ENCODE data around the gene NUP50.
A peak's percentile ranks its signal among the peaks of the same experiment; 100 is the strongest.
"Not testable (repeated sequence)": the region's sequence is repeated elsewhere in the genome, so short reads cannot be mapped to it uniquely, and the experiment has no call there.

NUP50 gene

DNA sequence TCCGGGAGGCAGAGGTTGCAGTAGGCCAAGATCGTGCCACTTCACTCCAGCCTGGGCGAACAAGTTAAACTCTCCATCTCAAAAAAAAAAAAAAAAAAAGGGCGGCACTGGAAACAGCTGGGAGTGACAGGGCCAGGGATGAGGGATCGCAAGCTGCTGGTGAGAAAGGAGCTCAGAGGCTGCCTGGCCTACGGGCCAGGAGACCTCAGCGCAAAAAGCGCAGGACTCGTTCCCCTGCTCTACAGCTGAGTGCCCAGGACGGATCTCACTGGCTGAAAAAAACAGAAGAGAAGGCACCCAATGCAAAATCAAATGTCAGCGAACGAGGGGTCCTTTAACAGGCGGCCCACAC lies 650 bp upstream of the NUP50 start:
- DNase-seq: no peak

DNA sequence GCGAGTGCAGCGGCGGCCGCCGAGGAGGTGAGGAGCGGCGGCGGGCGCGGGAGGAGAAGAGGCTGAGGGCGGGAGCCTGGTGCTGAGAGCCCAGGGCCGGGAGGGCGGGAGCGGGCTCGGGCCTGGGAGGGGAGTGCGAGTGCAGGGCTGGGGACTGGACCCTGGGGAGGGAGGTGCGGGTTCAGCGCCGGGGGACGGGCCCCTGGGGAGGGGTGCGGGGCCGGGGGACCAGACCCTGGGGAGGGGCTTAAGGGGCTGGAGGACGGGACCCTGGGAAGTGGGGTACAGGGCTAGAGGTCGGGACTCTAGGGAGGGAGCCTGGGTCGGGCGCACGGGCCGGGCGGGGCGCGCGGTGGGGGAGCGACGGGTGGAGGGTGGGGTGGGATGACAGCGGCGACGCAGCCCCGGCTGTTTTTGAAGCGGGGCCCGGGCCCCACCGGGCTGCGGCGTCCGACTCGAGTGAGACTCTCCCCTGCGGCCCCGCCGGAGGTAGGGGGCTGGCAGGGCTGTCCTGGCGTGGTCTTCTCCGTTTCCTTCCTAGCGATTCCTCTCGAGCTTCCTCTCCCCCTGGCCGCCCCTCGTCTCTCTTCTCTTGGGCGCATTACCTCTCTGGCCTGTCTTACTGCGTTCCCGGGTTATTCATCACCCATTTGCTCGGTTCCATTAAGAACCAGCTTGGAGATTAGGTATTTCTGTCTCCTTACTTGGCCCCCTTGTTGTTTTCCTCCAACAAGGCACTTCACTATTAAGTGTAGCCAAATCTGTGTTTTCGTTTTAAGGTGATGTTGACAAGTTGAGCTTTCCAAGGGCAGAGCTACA lies 754 bp downstream of the NUP50 start:
- peak; percentile 29 to 30 for DNase-seq

DNA sequence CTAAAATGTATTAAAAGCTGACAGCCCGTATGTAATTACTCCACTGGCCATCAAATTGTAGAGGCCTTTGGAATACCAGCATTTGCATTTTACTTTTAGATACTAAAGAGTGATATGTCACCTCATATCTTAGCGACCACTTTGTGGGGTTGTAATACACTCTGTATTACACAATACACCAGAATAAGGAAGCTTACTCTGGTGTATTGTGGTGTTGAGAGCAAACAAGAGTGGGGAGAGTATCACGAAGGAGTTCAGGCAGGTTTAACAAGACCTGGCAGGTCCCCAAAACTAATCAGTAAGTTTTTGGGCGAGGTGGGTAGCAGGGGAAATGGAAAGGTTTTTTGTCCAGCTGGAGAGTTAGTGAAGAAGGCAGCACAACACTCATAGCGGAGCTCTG lies 3.2 kb downstream of the NUP50 start:
- DNase-seq: no peak

DNA sequence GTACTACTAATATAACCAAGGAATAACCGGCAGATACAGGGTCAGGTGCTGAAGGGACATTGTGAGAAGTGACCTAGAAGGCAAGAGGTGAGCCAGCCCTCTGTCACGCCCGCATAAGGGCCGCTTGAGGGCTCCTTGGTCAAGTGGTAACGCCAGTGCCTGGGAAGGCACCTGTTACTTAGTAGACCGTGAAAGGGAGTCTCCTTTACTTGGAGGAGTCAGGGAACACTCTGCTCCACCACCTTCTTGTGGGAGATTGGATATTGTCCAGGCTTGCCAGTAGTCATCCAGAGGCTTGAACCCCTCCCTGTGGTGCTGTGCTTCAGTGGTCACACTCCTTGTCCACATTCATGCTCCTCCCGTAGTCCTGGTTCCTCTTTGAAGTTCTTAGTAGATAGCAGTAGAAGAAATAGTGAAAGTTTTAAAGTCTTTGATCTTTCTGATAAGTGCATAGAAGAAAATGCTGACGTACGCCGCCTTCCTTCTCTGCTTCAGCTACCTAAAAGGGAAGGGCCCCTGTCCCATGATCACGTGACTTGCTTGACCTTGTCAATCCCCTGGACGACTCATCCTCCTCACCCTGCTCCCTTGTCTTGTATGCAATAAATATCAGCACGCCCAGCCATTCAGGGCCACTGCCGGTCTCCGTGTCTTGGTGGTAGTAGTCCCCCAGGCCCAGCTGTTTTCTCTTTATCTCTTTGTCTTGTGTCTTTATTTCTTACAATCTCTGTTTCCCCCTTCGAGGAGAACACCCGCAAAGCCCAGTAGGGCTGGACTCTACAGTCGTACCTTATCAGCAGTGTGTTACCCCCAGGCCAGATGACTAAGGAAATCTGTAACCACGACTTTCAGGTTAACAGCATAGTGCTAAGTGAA lies 6.1 kb downstream of the NUP50 start:
- DNase-seq: peak in 1 of 2 donors; percentile 13

DNA sequence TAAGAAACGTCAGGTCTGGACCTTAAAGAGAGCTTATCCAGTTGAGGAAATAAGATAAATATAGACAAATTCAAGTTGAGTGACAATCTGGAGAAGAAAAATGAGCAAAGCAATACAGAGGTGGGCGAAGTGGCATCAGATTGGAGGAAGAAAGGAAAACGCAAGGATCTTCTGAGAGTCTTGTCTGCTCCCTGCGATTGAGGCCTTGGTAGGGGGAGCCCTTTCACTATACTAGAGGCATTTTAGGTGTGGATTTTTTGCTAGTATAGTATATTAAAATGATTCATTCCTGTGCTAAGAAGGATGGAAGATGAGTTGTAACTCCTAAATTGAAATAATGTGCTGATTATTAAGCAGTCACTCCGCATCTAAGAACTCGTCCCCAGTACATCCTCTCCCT lies 8.1 kb downstream of the NUP50 start:
- no peak for DNase-seq

DNA sequence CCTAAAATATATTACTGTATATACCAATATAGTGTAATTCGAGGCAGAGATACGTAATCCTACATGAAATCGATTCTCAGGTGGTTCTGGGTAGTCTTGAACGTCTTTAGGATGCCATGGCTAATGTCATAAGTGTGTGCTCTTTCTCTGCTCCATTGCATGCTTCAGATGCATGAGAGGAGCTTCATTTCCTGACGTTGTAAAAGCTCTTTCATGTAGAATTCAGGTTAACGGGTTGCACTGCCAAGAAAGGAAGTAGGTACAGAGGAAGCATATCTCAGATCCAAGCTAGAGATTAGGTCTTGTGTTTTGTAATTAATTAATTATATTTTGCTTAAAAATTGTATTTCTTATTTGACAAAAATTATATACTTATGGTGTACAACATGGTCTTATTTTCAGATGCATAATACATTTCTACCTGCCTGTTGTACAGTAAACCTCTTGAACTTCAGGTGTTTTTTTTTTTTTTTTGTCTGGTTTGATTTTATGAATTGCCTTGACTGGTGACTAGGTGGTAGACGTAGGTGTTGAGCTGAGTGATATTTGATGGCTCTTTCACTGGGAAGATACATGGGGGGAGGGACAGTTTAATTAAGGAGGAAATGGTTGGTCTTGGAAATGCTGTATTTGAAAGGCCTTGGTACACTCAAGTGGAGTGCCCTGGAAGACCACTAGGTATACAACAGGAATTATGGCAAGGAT lies 9.3 kb downstream of the NUP50 start:
- no peak for DNase-seq

DNA sequence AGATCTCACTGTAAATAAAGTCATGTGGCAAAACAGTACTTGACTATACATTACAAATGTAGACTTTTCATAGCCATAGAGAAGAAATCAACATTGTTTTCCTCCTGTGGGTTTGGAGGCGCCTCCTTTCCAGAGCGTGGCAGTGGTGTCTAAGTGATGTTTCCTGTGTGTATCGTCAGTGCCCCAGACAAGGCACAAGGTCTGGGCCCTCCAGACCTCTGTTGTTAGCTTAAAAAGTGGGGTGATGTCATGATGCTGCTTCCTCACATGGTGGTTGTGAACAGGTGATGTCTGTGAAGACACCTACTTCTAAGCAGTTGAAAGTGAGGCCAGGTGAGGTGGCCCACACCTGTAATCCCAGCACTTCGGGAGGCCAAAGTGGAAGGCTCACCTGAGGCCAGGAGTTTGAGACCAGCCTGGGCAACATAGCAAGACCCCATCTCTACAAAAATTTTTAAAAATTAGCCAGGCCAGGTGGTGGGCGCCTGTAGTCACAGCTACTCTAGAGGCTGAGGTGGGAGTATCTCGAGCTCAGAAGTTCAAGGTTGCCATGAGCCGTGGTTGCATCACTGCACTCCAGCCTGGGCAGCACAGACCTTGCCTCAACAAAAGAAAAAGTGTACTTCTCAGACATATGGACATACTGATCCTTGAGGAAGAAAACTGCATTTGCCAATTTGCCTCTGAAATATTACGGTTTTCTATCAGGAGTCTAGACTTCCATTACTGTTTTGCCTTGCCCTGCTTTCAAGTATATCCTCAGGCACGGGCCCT lies 15.7 kb downstream of the NUP50 start:
- peak in 1 of 2 donors; percentile 24 for DNase-seq

DNA sequence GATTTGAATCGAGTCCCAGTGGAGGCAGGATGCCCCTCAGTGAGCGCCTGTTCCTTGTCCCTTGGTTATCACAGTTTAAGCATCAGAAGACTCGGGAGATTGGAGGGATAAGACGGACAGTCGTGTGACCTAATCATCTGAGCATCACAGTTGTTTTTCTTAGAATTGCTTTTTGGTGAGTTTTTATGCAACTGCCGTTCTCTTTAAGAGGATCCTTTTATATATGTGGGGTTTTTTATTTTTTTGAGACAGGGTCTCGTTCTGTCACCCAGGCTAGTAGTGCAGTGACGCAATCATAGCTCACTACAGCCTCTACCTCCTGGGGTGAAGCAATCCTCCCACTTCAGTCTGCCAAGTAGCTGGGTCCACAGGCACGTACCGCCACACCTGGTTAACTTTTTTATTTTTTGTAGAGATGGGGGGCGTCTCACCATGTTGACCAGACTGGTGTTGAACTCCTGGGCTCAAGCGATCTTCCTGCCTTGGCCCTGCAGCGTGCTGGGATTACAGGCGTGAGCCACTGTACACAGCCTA lies 16.5 kb downstream of the NUP50 start:
- DNase-seq: no peak

DNA sequence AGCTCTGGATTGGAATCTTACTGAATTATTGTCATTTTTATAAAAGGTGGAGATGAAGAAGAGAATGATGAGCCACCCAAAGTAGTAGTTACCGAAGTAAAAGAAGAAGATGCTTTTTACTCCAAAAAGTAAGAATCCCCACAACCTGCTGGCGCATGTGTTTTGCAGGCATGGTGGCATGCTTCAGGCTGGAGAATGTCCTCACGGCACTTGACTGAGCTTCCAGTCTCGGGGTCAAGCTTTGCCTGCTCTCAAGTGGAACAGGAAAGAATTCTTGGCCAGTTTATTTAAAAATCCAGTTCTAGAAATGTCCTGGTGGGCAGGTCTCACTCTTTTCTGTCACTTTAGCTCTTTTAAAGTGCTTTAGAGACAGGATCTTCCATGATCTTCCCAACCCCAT lies 17.5 kb downstream of the NUP50 start:
- DNase-seq: no peak

DNA sequence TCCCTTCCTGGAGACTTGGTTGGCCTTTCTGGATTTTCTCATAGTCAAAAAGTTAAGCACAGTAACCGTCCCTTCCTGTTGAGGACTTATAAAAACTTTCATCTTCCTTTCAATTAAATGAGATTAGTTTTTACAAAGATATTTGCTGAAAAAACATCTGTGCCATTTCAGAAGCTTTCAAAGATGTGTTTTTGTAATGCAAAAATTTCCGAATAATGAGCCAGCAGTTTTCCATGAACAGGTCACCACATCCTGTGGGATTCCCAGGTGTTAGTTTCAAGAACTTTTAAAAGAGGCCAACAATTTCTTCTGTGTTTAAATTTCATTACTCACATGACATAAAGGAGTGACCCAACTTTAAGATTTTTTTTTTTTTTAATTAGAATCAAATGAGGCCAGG lies 18.0 kb downstream of the NUP50 start:
- no peak for DNase-seq

DNA sequence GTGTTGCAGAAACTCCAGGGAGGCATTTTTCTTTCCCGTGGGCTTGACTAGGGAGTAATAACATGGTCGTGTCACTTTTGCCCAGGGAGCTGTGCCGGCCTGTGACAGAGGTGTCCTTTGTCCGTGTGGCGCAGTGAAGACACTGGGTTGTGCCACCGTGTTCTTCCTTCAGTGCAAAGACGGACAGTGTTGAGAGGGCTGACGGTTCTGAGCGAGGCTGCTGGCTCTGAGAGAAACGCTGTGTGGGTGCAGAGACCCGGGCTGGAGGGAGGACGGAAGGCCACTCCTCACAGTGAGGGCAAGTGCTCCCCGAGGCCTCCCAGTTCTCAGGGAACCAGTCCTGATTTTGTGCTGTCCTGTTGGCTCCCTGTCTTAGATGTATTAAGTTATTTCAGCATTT lies 20.2 kb downstream of the NUP50 start:
- no peak for DNase-seq

DNA sequence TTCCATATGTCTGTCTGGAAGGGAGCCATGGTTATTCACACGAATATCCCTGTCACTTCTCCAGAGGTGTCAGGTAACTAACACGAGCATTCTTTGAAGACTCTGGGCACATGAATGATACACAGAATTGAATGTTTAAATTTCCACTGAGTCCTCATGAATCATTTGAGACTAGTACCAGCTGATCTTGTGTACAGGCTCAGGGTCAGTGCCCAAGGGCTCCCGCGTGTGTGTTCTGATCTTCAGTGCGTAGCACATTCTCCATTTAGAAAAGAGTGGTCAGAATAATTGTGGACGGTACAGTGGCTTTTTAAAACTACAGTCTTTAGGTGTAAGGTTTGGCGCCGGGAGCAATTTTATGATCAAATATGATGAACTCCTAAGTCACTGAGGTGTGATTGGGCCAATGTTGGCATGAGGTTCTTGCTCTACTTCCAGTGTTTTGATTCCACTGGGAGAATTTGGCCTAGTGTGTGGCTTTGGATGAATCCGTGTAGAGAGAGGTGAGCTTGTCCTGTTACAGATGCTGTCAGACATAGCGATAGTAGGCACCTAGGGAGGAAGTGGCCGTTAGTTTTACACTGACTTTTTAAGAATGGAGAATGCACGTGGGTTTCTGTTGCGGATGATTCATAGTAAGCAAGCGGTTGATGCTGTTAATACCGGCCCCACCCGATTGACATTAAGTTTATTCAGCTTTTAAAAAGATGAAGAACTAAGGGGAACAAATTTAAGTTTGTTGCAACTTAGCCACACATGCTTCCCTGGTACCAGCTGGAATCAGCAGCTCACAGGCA lies 22.2 kb downstream of the NUP50 start:
- DNase-seq: no peak

DNA sequence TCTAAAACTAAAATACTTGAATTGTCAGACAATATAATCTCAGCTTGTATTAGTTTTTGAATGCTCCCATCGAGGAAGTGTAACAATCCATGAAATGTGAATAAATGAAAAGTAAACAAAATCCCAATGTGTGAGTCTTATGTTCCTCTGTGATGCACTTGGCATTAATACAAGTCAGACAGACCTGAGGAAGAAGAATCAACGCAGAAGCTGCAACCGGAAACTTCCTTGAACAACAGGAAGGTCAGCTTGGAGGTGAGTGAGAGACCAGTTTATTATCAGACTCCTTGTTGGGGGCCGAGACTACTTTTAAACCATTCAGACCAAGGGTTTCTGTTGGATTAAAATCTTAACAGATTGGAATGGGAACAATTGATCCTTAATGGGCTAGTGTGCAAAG lies 24.2 kb downstream of the NUP50 start:
- no peak for DNase-seq

DNA sequence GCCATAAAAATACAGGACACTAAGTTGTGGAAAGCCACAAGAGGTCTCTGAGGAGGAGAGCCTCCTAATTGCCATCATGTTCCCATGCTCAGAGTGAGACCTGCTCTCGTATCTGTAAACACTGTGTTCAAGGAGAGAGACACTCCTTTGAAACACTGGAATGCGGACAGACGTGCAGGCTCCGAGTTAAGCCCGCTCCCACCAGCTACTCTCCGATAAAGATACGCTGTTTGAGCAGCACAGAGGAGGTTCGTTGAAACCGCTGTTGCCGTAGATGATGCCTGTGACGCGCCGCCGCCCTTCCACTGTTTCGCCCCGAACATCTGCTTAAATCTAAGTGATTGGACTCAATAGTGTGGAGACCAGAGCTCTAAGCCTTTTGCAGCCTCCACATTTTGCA lies 25.1 kb downstream of the NUP50 start:
- DNase-seq: no peak

DNA sequence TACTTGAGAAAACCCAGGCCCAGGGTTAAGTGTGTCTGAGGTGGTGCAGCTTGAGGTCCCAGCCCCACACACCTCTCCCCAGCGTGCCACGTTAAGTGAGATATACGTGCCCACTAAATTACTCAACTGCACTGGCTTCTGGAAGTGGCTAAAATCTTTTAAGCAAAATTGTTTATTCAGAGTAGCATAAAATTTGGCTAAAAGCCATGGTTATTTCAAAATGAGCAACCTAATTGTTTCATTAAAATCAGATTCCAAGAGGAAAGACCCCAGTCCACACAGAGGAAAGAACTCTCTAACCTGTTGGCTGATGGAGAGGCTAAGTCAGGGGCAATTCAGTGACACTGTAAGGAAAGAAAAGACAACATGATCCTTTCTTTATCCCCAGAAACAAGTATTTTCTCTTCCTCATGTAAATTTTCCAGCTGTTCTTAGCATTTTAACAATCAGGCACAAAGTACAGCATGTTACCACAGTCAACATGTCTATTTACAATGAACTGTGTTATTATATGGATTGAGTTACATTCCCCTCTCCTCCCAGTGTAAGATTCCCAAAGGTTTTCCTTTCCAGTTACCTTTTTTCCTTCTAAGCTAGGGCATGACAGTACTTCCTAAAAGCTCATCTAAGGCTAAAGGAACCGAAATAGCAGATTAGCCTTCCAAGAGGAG lies 26.6 kb downstream of the NUP50 start:
- no peak for DNase-seq

DNA sequence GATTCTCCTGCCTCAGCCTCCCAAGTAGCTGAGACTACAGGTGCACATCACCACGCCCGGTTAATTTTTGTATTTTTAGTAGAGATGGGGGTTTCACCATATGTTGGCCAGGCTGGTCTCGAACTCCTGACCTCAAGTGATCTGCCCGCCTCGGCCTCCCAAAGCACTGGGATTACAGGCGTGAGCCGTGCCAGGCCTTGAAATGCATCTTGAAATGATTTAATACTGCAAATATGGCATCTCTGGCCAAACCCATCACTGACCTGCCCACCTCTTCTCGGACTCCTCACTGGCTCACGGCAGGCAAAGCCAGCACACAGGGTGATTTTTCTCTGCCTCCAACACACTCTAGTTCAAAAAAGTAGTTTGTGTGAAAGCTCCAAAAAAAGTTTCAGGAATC lies 28.0 kb downstream of the NUP50 start:
- DNase-seq: not testable (repeated sequence)

DNA sequence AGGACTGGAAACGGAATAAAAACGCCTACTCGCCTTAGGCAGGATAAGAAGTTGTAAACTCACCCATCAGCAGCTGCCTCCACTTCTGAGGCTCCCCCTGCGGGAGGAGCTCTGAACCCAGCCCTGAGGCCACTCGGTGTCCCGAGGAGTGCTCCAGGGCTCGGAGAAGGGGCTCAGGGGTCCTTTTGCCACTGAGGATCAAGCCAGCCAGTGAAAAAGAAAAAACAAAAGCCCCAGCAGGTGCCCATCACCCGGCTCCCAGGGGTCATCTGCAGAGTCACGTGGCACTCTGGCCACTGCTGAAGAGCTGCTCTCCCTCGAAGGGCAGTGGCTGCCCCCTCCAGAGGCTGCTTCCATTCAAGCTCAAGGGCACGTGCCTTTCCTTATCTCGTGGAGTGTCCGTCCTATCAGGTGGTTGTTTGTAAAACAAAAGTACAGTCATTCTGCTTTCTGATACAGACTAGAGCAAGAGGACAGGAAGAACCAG lies 29.0 kb downstream of the NUP50 start:
- DNase-seq: no peak

DNA sequence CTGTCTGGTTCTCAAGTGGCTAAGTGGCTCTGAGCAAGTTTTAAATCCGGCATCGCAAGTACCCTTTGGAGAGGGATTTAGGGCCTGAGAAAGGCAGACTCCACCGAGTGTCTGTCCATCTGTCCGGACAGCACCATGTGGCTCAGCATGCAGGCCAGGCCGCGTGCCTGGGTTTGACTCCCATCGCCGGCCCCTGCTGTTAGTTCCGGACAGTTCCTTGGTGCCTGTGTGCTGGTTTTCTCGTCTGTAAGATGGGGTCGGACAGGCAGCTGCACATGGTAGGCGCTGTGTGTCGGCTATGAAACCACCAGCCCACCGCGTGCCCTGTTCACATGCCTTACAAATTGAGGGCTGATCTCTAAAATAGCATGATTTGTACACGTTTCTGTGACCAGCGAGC lies 31.0 kb downstream of the NUP50 start:
- no peak for DNase-seq

DNA sequence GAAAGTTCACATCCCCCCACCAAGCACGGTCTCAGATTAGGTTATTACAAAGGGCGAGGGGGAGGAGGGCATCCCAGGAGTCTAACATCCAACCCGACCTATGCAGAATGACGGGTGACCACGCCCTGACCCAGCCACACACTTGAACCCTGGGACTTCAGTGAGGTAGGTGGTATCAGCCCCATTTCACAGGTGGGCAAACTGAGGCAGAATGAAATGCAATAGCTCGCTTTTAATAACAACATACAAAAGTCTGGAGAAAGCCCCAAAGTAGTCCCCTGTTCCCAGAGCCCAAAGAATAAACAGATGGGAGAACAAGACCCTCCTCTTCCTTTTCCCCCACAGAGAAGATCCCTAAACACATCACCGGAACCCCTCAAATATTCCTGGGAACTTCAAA lies 31.9 kb downstream of the NUP50 start:
- DNase-seq: no peak

DNA sequence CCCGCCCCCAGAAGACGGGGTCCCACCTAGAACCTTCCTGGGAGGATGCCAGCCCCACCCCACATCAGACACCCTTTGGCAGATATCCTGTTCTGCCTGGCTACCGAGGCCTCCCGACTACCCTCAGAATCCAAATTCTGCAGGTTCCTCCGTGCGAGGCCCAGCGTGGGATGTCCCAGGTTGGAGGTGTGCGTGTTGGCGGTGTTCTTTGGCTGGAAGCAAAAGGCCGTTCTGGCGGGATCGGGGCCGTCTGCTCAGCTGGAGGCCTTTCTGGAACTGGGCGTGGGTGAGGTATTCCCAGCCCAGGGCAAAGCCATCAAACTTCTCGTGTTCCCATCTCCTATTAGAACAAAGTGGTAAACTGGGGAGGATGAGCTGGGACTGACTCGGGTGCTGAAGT lies 32.6 kb downstream of the NUP50 start:
- no peak for DNase-seq
